GM18858 (cell line): ENCODE data around the gene PRSS1.
"Not testable (repeated sequence)": the region's sequence is repeated elsewhere in the genome, so short reads cannot be mapped to it uniquely, and the experiment has no call there.

Experiments
- ATAC-seq: cut with Tn5 transposase; IDR thresholded peaks from one replicate; pipeline ENCODE4 v1.9.1; 2021; ENCODE audit not compliant: unreplicated experiment

The PRSS1 gene

DNA sequence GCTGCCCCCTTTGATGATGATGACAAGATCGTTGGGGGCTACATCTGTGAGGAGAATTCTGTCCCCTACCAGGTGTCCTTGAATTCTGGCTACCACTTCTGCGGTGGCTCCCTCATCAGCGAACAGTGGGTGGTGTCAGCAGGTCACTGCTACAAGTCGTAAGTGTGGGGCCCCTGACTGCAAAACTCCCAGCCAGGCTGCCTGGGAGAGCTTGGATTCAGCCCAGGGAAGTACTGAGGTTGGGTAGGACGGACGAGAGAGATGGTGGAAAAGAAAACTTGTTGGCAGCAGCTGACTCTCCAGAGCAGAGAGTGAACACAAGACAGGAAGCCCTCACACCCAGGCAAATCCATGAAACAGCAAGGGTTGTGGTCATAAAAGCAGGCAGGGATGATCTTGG, 22.8 kb downstream of the PRSS1 start:
- no peak for ATAC-seq

DNA sequence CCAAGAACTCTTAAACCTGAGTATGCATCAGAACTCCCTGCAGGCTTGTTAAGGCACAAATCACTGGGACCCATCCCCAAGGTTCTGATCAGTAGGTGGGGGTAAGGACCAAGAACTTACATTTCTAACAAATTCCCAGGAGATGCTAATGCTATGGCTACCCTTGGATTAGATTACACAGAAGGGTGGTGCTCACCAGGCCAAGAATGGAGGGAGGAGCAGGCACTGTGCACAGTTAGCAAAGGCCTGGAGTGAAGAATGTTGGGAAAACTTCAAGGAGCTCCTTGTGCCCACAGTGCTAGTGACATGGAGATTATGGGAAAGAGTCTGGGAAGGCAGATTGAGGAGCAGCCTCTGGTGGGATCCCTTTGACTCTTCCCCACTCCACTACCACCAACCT, 23.4 kb downstream of the PRSS1 start:
- no peak for ATAC-seq

GRCh38 chr7:142773230-142773629, 24.0 kb downstream of the PRSS1 start:
- ATAC-seq = no peak

DNA sequence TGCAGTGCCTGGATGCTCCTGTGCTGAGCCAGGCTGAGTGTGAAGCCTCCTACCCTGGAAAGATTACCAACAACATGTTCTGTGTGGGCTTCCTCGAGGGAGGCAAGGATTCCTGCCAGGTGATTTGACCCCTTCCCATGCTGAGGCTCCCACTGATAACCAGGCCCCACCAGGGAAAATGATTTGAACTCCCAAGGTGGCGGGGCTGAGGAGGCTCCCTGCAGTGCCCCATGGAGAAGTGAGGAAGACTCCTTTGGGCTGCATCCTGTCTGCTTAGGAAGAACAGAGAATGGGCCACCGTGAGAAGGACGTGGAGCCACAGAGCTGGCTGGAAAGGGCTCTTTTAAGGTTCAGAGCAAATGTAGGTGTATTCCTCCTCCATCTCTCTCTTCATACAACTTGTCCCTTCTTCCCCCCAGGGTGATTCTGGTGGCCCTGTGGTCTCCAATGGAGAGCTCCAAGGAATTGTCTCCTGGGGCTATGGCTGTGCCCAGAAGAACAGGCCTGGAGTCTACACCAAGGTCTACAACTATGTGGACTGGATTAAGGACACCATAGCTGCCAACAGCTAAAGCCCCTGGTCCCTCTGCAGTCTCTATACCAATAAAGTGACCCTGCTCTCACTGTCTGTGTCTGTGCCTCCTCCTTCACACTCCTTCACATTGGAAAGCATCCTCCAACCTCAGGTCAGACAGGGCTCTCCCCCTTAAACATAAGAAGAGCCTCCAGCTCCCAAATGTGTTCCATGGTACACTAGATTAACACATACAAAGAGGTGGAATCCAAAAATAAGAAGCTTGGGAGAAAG, 24.9 kb downstream of the PRSS1 start:
- ATAC-seq = no peak

DNA sequence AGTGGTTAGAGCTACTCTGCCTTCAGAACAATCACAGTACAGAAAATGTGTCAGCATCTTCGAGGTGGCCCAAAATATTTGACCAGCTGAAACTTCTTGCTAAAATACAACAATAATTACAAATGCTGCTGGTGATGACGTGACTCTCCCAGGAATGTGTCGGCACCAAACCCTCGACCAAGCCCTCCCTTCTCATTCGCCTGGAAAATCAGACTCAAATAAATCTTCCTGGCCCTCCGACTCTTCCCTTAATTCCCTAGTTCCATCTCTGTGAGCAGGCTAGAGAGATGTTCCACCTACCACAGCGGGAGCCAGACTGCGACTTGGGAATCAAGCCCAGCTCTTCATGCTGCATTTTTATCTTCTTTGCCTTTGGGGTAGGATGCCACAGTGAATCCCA, 25.6 kb downstream of the PRSS1 start:
- ATAC-seq = no peak

GRCh38 chr7:142775351-142776115, 26.3 kb downstream of the PRSS1 start:
- not testable (repeated sequence) for ATAC-seq

- no peak for ATAC-seq
Measured at GRCh38 chr7:142776206-142776844, 27.1 kb downstream of the PRSS1 start.

- ATAC-seq = not testable (repeated sequence)
Measured at GRCh38 chr7:142776845-142777225, 27.6 kb downstream of the PRSS1 start.

GRCh38 chr7:142777318-142777717, 28.0 kb downstream of the PRSS1 start:
- no peak for ATAC-seq

- peak; percentile 90 for ATAC-seq
Measured at GRCh38 chr7:142782922-142783900, 33.9 kb downstream of the PRSS1 start.

- ATAC-seq = no peak
Measured at GRCh38 chr7:142784096-142784495, 34.8 kb downstream of the PRSS1 start.

DNA sequence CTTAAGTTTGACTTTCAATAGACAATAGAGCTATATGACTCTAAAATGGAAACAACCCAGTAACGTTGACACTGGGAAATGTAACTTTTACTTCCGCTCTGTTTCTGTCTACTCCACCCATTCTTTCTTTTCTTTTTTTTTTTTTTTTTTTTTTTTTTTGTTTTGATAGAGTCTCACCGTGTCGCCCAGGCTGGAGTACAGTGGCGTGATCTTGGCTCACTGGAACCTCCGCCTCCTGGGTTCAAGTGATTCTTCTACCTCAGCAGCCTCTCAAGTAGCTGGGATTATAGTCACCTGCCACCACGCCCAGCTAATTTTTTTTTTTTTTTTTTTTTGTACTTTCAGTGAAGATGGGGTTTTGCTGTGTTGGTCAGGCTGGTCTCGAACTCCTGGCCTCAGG, 35.4 kb downstream of the PRSS1 start:
- no peak for ATAC-seq

DNA sequence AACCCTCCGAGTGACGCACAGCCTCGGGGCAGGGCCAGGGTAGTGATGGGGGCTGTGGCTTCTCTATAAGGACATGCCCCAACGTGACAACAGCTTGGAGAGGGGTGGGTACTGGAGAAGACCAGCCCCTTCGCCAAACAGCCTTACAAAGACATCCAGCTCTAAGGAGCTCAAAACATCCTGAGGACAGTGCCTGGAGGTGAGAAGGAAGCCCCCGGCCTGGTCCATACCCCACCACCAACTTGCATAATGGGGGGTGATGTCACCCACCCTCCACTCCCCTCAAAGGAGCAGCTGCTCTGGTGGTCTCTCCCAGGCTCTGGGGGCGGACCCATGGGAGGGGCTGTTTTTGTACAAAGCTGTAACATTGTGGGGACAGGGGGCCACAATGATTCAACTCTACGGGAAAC, 36.6 kb downstream of the PRSS1 start:
- ATAC-seq = no peak

DNA sequence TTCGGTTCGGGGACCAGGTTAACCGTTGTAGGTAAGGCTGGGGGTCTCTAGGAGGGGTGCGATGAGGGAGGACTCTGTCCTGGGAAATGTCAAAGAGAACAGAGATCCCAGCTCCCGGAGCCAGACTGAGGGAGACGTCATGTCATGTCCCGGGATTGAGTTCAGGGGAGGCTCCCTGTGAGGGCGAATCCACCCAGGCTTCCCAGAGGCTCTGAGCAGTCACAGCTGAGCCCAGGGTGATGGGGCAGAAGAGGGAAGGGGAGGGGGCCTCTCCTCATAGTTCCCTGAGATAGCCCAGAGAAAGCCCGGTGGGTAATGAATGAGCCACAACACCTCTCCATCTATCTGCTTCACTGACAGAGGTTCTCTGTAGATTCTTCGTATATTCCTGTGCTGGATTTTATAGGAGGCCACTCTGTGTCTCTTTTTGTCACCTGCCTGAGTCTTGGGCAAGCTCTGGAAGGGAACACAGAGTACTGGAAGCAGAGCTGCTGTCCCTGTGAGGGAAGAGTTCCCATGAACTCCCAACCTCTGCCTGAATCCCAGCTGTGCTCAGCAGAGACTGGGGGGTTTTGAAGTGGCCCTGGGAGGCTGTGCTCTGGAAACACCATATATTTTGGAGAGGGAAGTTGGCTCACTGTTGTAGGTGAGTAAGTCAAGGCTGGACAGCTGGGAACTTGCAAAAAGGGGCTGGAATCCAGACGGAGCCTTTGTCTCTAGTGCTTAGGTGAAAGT, 37.9 kb downstream of the PRSS1 start:
- ATAC-seq = no peak

- no peak for ATAC-seq
Measured at GRCh38 chr7:142787783-142788182, 38.5 kb downstream of the PRSS1 start.

DNA sequence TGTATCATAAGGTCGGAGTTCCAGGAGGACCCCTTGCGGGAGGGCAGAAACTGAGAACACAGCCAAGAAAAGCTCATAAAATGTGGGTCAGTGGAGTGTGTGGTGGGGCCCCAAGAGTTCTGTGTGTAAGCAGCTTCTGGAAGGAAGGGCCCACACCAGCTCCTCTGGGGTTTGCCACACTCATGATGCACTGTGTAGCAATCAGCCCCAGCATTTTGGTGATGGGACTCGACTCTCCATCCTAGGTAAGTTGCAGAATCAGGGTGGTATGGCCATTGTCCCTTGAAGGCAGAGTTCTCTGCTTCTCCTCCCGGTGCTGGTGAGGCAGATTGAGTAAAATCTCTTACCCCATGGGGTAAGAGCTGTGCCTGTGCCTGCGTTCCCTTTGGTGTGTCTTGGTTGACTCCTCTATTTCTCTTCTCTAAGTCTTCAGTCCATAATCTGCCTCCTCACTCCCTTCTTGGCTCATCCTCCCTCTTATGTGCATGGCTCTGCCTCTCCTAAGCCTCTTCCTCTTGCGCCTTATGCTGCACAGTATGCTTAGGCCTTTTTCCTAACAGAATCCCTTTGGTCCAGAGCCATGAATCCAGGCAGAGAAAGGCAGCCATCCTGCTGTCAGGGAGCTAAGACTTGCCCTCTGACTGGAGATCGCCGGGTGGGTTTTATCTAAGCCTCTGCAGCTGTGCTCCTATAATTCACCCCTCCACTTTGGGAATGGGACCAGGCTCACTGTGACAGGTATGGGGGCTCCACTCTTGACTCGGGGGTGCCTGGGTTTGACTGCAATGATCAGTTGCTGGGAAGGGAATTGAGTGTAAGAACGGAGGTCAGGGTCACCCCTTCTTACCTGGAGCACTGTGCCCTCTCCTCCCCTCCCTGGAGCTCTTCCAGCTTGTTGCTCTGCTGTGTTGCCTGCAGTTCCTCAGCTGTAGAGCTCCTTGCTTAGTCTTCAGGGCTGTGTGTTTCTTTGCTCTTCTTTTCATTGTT, 39.3 kb downstream of the PRSS1 start:
- ATAC-seq = no peak

DNA sequence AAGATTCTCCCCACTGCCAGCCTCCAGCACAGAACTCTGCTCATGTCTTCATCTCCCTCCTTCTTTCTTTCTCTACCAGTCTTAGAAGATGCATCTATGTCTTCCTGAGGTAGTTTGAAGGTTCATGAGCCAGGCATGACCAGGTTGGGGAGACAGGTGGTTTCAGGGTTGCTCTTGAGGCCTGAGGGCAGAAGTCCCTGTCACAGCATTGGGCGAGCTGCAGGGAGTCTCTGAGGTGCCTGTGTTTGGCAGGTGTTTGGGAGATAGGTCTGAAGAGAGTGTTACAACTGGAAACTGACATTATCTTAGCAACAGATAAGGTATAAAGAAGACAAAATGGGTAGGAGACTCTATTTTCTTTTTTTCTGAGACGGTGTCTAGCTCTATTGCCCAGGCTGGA, 40.2 kb downstream of the PRSS1 start:
- no peak for ATAC-seq

GRCh38 chr7:142790056-142790455, 40.8 kb downstream of the PRSS1 start:
- no peak for ATAC-seq

GRCh38 chr7:142790555-142790954, 41.3 kb downstream of the PRSS1 start:
- ATAC-seq = no peak
